Thoracic aorta (tissue), 2 donors: ENCODE data around the gene UBE3B. TPM values are rescaled to one million over a fixed set of nuclear protein-coding genes. Genes with fewer than 3 reads are reported as not detected.

Experiments
- ATAC-seq: fragments of 150-250 bp; one replicate; pipeline ENCODE4 v1.8.0; 2017; ENCODE audit warnings: low read depth; ENCODE audit not compliant: insufficient number of reproducible peaks, low FRiP score
- DNase-seq: peaks from one replicate; pipeline ENCODE4 v3.0.0-alpha.2; 2020; ENCODE audit warnings: low spot score
- H3K27ac ChIP-seq, 2 donors: fragments of 200-600 bp; sonication (generic); 1 replicate in 1 of 2; 2 replicates in 1 of 2; pipeline ENCODE4 v1.5.1; 2016; ENCODE audit warnings: mild to moderate bottlenecking in 2 of 2, moderate library complexity in 2 of 2
- H3K27me3 ChIP-seq: fragments of 200-600 bp; sonication (generic); replicated peaks from 2 replicates; pipeline ENCODE4 v1.6.0; 2016; ENCODE audit warnings: mild to moderate bottlenecking; ENCODE audit not compliant: insufficient read depth
- H3K36me3 ChIP-seq: fragments of 200-600 bp; sonication (generic); one replicate; pipeline ENCODE4 v1.5.1; 2016
- H3K4me1 ChIP-seq, 2 donors: fragments of 200-600 bp; sonication (generic); 1 replicate in 1 of 2; 2 replicates in 1 of 2; pipeline versions ENCODE4 v1.5.1 to v1.6.0; 2016; ENCODE audit warnings: low read depth in 2 of 2, mild to moderate bottlenecking in 1 of 2; ENCODE audit not compliant: control insufficient read depth in 1 of 2
- H3K4me3 ChIP-seq: fragments of 200-600 bp; sonication (generic); 2 replicates; pipeline ENCODE4 v1.5.1; 2016; ENCODE audit warnings: mild to moderate bottlenecking
- H3K9me3 ChIP-seq: fragments of 200-600 bp; sonication (generic); 2 replicates; pipeline ENCODE4 v1.5.1; 2016
- total RNA-seq, 2 donors: library from RNA; depleted of rRNA; stranded (reverse); fragments of >200 nt; gene quantifications; one replicate each; pipeline versions ENCODE4 v1.1.0 to v1.2.3, GENCODE V29; 2016
- TF ChIP-seq, protein P1 (sequence below): fragments of 200-600 bp; sonication (generic); IDR thresholded peaks from one replicate; pipeline ENCODE4 v1.5.1; 2019; ENCODE audit warnings: antibody characterized with exemption

Gene UBE3B
- total RNA-seq, 2 donors from 2014 or later: 41.4 to 75.3 TPM

DNA sequence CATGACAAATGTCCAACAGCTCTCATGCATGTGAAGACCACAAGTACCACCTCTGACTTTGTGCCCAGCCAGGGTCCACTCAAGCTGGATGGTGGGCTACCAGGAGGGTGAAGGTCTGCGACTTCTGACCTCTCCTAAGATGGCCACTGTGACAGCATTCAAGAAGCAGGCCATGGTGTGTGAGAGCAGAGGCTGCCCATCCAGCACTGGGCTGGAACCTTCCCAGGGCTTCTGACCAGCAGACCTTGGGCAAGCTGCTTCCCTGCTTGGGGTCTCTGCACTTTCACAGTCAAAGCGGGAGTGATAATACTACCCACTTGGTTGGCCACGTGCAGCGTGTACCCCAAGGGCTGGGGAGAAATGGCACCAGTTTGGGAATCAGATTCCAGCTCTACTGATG, 85.4 kb downstream of the UBE3B start:
- peaks cover 14% of the 10 kb centered on the region for H3K36me3 ChIP-seq
- H3K4me1 ChIP-seq: no peaks in the 10 kb centered on the region
- no peak overlapping the region for H3K27ac ChIP-seq
- no peaks in the 10 kb centered on the region for H3K9me3 ChIP-seq
- TF ChIP-seq, protein P1, sequence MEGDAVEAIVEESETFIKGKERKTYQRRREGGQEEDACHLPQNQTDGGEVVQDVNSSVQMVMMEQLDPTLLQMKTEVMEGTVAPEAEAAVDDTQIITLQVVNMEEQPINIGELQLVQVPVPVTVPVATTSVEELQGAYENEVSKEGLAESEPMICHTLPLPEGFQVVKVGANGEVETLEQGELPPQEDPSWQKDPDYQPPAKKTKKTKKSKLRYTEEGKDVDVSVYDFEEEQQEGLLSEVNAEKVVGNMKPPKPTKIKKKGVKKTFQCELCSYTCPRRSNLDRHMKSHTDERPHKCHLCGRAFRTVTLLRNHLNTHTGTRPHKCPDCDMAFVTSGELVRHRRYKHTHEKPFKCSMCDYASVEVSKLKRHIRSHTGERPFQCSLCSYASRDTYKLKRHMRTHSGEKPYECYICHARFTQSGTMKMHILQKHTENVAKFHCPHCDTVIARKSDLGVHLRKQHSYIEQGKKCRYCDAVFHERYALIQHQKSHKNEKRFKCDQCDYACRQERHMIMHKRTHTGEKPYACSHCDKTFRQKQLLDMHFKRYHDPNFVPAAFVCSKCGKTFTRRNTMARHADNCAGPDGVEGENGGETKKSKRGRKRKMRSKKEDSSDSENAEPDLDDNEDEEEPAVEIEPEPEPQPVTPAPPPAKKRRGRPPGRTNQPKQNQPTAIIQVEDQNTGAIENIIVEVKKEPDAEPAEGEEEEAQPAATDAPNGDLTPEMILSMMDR: no peak
- ATAC-seq: no peak
- H3K27me3 ChIP-seq: no peaks in the 10 kb centered on the region
- no peak for DNase-seq
- H3K4me3 ChIP-seq: no peak overlapping the region

DNA sequence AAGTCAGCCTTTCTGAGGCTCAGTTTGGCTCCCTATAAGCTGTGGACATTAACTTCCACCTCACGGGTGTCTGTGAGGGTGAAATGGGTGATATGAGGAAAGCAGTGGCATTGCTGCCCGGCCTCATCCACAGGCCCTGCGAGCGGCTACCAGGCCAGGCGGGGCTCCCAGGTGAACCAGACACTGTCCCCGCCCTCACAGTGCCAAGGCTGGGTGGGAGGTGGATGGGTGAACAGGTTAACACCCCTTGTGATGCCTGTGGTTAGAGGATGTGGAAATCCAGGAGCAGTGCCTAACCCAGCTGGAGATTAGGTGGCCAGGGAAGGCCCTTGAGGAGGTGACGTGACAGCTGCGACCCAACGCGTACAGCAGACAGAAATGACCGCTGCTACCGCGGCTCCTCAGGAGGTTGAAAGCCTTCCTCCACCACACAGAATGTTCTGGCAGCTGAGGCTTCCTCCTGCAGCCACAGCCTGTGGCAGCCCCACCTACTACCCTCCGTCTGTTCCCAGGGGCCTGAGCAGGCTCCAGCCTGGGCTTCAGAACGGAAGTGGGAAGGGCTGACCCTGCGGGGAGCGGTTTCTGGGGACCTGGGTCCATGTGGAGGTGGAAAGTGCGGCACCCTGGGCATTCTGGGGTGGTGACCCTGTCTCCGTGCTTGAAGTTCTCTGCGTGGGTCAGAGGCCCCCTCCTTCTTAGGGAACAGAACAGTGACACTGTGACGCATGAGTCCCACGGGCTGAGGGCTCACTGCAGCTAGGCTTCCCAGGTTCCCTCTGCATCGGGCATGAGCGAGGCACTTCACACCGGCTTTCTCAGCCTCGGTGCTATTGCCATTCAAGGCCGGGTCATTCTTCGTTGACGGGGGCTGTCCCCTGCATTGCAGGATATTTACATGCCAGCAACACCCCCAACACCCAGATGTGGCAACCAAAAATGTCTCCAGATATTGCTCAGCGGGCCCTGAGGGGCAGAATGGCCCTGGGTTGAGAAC, 86.2 kb downstream of the UBE3B start:
- Histone ChIP-seq H3K4me3 (no peak overlapping the region), H3K4me1 (no peaks in the 10 kb centered on the region), H3K36me3 (peaks cover 19% of the 10 kb centered on the region), H3K9me3 (no peaks in the 10 kb centered on the region), H3K27me3 (no peaks in the 10 kb centered on the region), H3K27ac (no peak overlapping the region)
- TF ChIP-seq, protein P1: no peak
- DNase-seq: no peak
- ATAC-seq: no peak

DNA sequence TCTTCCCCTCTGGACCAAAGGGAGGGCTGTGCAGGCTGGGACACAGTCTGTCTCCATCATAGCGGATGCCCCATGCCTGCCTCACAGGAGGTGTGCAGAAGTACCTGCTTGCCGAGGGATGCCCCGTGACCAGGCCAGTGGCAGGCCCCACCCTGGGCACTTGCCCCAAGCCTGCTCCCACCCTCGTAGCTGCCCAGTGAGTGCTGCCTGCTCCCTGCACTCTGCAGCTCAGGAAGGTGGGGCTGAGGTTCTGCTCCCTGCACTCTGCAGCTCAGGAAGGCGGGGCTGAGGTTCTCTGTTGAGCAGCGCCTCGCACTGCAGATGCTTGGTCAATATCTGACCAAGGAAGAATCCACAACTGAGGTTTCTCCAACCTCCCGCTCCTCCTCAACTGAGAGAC, 89.0 kb downstream of the UBE3B start:
- no peaks in the 10 kb centered on the region for H3K27me3 ChIP-seq
- no peak for DNase-seq

DNA sequence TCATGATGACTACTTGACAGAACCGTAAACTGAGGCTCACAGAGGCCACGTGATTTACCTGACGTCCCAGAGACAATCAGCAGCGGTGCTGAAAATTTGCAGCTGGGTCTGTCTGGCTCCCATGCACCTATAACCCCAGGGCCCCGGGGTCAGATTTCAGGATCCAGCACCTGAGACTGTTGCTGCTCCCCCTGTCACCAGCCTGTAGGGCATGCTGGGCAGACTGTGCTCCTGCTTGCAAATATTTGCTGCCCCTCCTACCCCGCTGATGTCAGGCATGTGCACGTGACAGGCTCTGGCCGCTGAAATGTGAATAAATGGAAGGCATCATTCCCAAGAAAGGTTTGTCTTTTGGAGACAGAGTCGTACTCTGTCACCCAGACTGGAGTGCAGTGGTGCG, 89.9 kb downstream of the UBE3B start:
- TF ChIP-seq, protein P1: no peak
- DNase-seq (no peak), ATAC-seq (no peak)
- Histone ChIP-seq H3K27me3 (no peaks in the 10 kb centered on the region), H3K9me3 (no peaks in the 10 kb centered on the region), H3K36me3 (peaks cover 12% of the 10 kb centered on the region), H3K4me1 (peaks cover 0 to under 1% of the 10 kb centered on the region in 2 donors), H3K4me3 (no peak overlapping the region), H3K27ac (no peak overlapping the region)

More for the DNA sequence above, 89.0 kb downstream of the UBE3B start:
- Histone ChIP-seq H3K9me3 (no peaks in the 10 kb centered on the region), H3K4me1 (no peaks in the 10 kb centered on the region), H3K27ac (no peak overlapping the region), H3K4me3 (no peak overlapping the region), H3K36me3 (peaks cover 19% of the 10 kb centered on the region)
- ATAC-seq: no peak
- TF ChIP-seq, protein P1: no peak

DNA sequence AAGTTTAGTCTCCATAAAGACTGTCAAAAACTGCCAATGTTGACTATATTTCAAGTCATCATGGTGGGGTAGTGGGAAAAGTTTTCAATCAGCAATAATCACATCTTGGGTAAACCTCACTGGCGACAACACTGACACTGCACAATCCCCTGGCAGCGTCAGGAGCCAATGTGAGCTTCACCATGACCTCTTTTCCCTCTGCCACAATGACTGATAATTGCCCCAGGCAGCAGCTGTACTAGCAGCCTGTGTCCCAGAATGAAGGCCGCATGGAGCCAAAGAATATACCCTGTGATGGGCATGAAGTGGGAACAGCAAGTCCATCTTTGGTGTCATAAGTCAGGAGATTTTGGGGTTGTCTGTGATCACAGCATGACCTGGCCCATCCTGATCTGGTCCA, 90.5 kb downstream of the UBE3B start:
- no peak overlapping the region for H3K4me3 ChIP-seq
- no peak for ATAC-seq
- peaks cover 11% of the 10 kb centered on the region for H3K36me3 ChIP-seq
- no peaks in the 10 kb centered on the region for H3K9me3 ChIP-seq
- TF ChIP-seq, protein P1: no peak
- no peak overlapping the region for H3K27ac ChIP-seq
- H3K27me3 ChIP-seq: no peaks in the 10 kb centered on the region
- DNase-seq: no peak
- peaks cover 2 to 7% of the 10 kb centered on the region in 2 donors for H3K4me1 ChIP-seq
